ENCODE data around the gene STON2. TPM values are rescaled to one million over a fixed set of nuclear protein-coding genes. Genes with fewer than 3 reads are reported as not detected.

Gene STON2
- total RNA-seq, 1 experiment from 2014 or later: 0.36 TPM

GRCh38 chr14:81440041-81440440 lies 39.9 kb upstream of the STON2 start:
- in situ Hi-C loops (cut with HindIII; ENCODE audit: low pct_unique_long_range_greater_than_20kb, low sequenced_read_pairs) (no loop called here), intact Hi-C loops (cut with micrococcal nuclease; ENCODE audit: unreplicated experiment) (no loop called here)
- ChIA-PET POLR2A (no interaction called here), CTCF (no interaction called here)
- Histone ChIP-seq H3K27me3 (ENCODE audit: control insufficient read depth, insufficient read depth, low read length) (peaks cover 16% of the 10 kb centered on the region), H3K4me3 (ENCODE audit: low read depth in 2 of 2, low read length in 2 of 2) (no peak overlapping the region), H3K9me3 (ENCODE audit: control insufficient read depth, insufficient read depth, low read depth, low read length) (no peaks in the 10 kb centered on the region), H3K4me1 (ENCODE audit: control insufficient read depth, insufficient read depth, low read length) (no peaks in the 10 kb centered on the region; the same call in 1 of the 2 replicates), H3K36me3 (ENCODE audit: control insufficient read depth, insufficient read depth, low read length) (no peaks in the 10 kb centered on the region), H3K27ac (ENCODE audit: low read length) (no peak overlapping the region)
- ATAC-seq (no peak), DNase-seq (ENCODE audit: low read depth, low spot score) (no peak)
- no TSS peak for BruUV-seq (replicated peaks)
- TF ChIP-seq CTCF (IDR thresholded peaks at IDR 0.05) (no peak), POLR2AphosphoS5 (IDR thresholded peaks at IDR 0.05; ENCODE audit: low read depth, low read length) (no peak), SIN3A (IDR thresholded peaks at IDR 0.05; ENCODE audit: borderline replicate concordance, insufficient read depth, low read depth, low read length) (no peak), REST (IDR thresholded peaks at IDR 0.05; ENCODE audit: insufficient read depth in 1 of 2, low read depth in 2 of 2, low read length in 1 of 2) (no peak), TCF7L2 (IDR thresholded peaks at IDR 0.05; ENCODE audit: low read depth, low read length) (no peak)

GRCh38 chr14:81437244-81437643 lies 37.1 kb upstream of the STON2 start:
- H3K27me3 ChIP-seq (ENCODE audit: control insufficient read depth, insufficient read depth, low read length): peaks cover 27% of the 10 kb centered on the region
- TF ChIP-seq CTCF (IDR thresholded peaks at IDR 0.05): no peak
- no peak for TF ChIP-seq SIN3A (IDR thresholded peaks at IDR 0.05; ENCODE audit: borderline replicate concordance, insufficient read depth, low read depth, low read length)
- no peak for TF ChIP-seq REST (IDR thresholded peaks at IDR 0.05; ENCODE audit: insufficient read depth in 1 of 2, low read depth in 2 of 2, low read length in 1 of 2)
- TF ChIP-seq TCF7L2 (IDR thresholded peaks at IDR 0.05; ENCODE audit: low read depth, low read length): no peak
- TF ChIP-seq POLR2AphosphoS5 (IDR thresholded peaks at IDR 0.05; ENCODE audit: low read depth, low read length): no peak
- DNase-seq (ENCODE audit: low read depth, low spot score) (no peak), ATAC-seq (no peak)
- POLR2A ChIA-PET: no interaction called here
- in situ Hi-C loops (cut with HindIII; ENCODE audit: low pct_unique_long_range_greater_than_20kb, low sequenced_read_pairs): no loop called here
- no TSS peak for BruUV-seq (replicated peaks)
- H3K27ac ChIP-seq (ENCODE audit: low read length): no peak overlapping the region
- intact Hi-C loops (cut with micrococcal nuclease; ENCODE audit: unreplicated experiment): no loop called here
- no peaks in the 10 kb centered on the region for H3K9me3 ChIP-seq (ENCODE audit: control insufficient read depth, insufficient read depth, low read depth, low read length)
- H3K4me3 ChIP-seq (ENCODE audit: low read depth in 2 of 2, low read length in 2 of 2): no peak overlapping the region
- H3K4me1 ChIP-seq (ENCODE audit: control insufficient read depth, insufficient read depth, low read length): no peaks in the 10 kb centered on the region; the same call in 1 of the 2 replicates
- CTCF ChIA-PET: no interaction called here
- no peaks in the 10 kb centered on the region for H3K36me3 ChIP-seq (ENCODE audit: control insufficient read depth, insufficient read depth, low read length)
